Activated CD8-positive, alpha-beta memory T cell treated with anti-CD3 and anti-CD28 coated beads, Interleukin-2, amount 10 ng/mL, durations not matched to agents 7 days and 5 days (primary cell): ENCODE results near the gene GIPR. TPM values are rescaled to one million over a fixed set of nuclear protein-coding genes. Genes with fewer than 3 reads are reported as not detected.

Experiments used
- microRNA-seq: library from miRNA; unstranded; fragments of <30 nt; microRNA quantifications from one replicate; pipeline ENCODE4 v1.2.0, GENCODE V29; 2022
- total RNA-seq, 2 experiments: library from RNA; stranded (reverse); gene quantifications; one replicate each; pipeline ENCODE4 v1.2.3, GENCODE V29; 2021

The GIPR gene
- total RNA-seq, 2 experiments from 2014 or later: 12.1 to 14.7 TPM

Small RNAs within 50 kb of the gene (microRNA-seq; reads per million reads assigned to microRNA genes)
- 603 reads per million, percentile 81 among the genes with 10 or more reads in this experiment for gene MIR330
- gene MIR642A: not detected
- not detected for gene MIR642B

Other genes with a start within 250 kb of the GIPR start
- 10 to 100 TPM; 62.5 to 73.4 TPM for gene ERCC1, start 244.3 kb upstream of the GIPR start, total RNA-seq
- 10 to 100 TPM in 1 of 2 experiments, 1 to 10 TPM in 1; 5.6 to 98.6 TPM for gene FOSB, start 200.2 kb upstream of the GIPR start, total RNA-seq
- gene RTN2, start 171.2 kb upstream of the GIPR start, total RNA-seq: 1 to 10 TPM; 3.1 to 4.3 TPM
- 1 to 10 TPM; 4.3 to 4.5 TPM for gene PPM1N, start 169.8 kb upstream of the GIPR start, total RNA-seq
- gene VASP, start 160.7 kb upstream of the GIPR start, total RNA-seq: 100 to 1,000 TPM; 223 to 308 TPM
- gene OPA3, start 83.4 kb upstream of the GIPR start, total RNA-seq: 10 to 100 TPM; 13.4 to 16.7 TPM
- gene GPR4, start 66.0 kb upstream of the GIPR start, total RNA-seq: not detected
- 100 to 1,000 TPM; 122 to 128 TPM for gene EML2, start 28.8 kb upstream of the GIPR start, total RNA-seq
- 100 to 1,000 TPM; 602 to 634 TPM for gene SNRPD2, start 23.7 kb downstream of the GIPR start, total RNA-seq
- 10 to 100 TPM in 1 of 2 experiments, 1 to 10 TPM in 1; 9.6 to 12.7 TPM for gene QPCTL, start 24.4 kb downstream of the GIPR start, total RNA-seq
- 10 to 100 TPM; 33.0 to 37.1 TPM for gene FBXO46, start 62.7 kb downstream of the GIPR start, total RNA-seq
- not detected for gene MEIOSIN, start 65.2 kb downstream of the GIPR start, total RNA-seq
- gene SIX5, start 101.0 kb downstream of the GIPR start, total RNA-seq: 1 to 10 TPM; 1.5 to 2.8 TPM
- 10 to 100 TPM; 26.7 to 31.0 TPM for gene DMPK, start 114.3 kb downstream of the GIPR start, total RNA-seq
- gene DMWD, start 124.6 kb downstream of the GIPR start, total RNA-seq: 10 to 100 TPM; 47.0 to 47.9 TPM
- gene RSPH6A, start 147.1 kb downstream of the GIPR start, total RNA-seq: under 1 TPM; 0.19 to 0.23 TPM
- gene SYMPK, start 194.9 kb downstream of the GIPR start, total RNA-seq: 100 to 1,000 TPM; 119 to 125 TPM
- under 1 TPM in 1 of 2 experiments, not detected in 1; 0.14 TPM for gene FOXA3, start 196.1 kb downstream of the GIPR start, total RNA-seq
- 10 to 100 TPM; 18.9 to 19.0 TPM for gene IRF2BP1, start 217.9 kb downstream of the GIPR start, total RNA-seq
- gene MYPOP, start 234.4 kb downstream of the GIPR start, total RNA-seq: 10 to 100 TPM; 13.0 to 13.8 TPM
- gene NANOS2, start 246.6 kb downstream of the GIPR start, total RNA-seq: under 1 TPM in 1 of 2 experiments, not detected in 1; 0.18 TPM